K562 (cell line): Measurements from ENCODE around the gene MEGF9.

Experiments
- BHLHE40 ChIP-seq: IDR thresholded peaks from 2 replicates; pipeline ENCODE4 v1.6.1; 2011; ENCODE audit warnings: low read length, improper control_type of control experiment
- CBX3 ChIP-seq, 2 experiments: IDR thresholded peaks; 1 replicate in 1 of 2; 2 replicates in 1 of 2; pipeline ENCODE4 v1.6.1; 2012; ENCODE audit warnings: inconsistent platforms in 2 of 2, low read length in 2 of 2, borderline replicate concordance in 1 of 2, control low read depth in 1 of 2
- POLR2A ChIP-seq: fragments of 450-650 bp; conservative IDR thresholded peaks from 2 replicates; pipeline ENCODE4 v1.6.1; 2016
- YY1 ChIP-seq, 3 experiments: IDR thresholded peaks; 2 replicates each; pipeline ENCODE4 v1.6.1; 2011; ENCODE audit warnings: low read length in 2 of 3, mild to moderate bottlenecking in 2 of 3, moderate library complexity in 2 of 3, borderline replicate concordance in 1 of 3, control low read depth in 1 of 3, low read depth in 1 of 3; ENCODE audit not compliant: insufficient read depth in 3 of 3, insufficient replicate concordance in 2 of 3, control insufficient read depth in 1 of 3, insufficient read length in 1 of 3; ENCODE audit errors: extremely low read depth in 1 of 3
- ZNF140 ChIP-seq: fragments of 250-450 bp; sonication (Bioruptor Pico); IDR thresholded peaks from 2 replicates; pipeline ENCODE4 v1.8.0; 2021; ENCODE audit warnings: moderate library complexity, mild to moderate bottlenecking, inconsistent platforms
- ZNF398 ChIP-seq: fragments of 250-450 bp; sonication (Bioruptor Pico); IDR thresholded peaks from 2 replicates; pipeline ENCODE4 v1.8.0; 2021; ENCODE audit warnings: moderate library complexity, mild to moderate bottlenecking, inconsistent platforms

GRCh38 chr9:120756531-120756930 is 42.3 kb upstream of the MEGF9 start:
- TF ChIP-seq CBX3 (IDR thresholded peaks at IDR 0.05; ENCODE audit: borderline replicate concordance in 1 of 2, low read length in 2 of 2) (no peak), POLR2A (no peak), ZNF140 (CRISPR knock-in tag) (no peak), YY1 (IDR thresholded peaks at IDR 0.05; ENCODE audit: borderline replicate concordance in 1 of 3, control insufficient read depth in 1 of 3, extremely low read depth in 1 of 3, insufficient read depth in 3 of 3, insufficient read length in 1 of 3, insufficient replicate concordance in 2 of 3, low read depth in 1 of 3, low read length in 2 of 3) (no peak), BHLHE40 (no peak), ZNF398 (CRISPR knock-in tag) (no peak)
